WTC11 (cell line): ENCODE results near the gene SLC44A1. TPM values are rescaled to one million over a fixed set of nuclear protein-coding genes. Genes with fewer than 3 reads are reported as not detected.

ENCODE experiments used
- ATAC-seq: fragments of 200-7000 bp; cut with Tn5 transposase; 2 replicates; pipeline ENCODE4 v1.10.0; 2021; ENCODE audit warnings: mild to moderate bottlenecking, moderate library complexity
- CTCF ChIA-PET: fragments of 300-600 bp; sonication (Branson Sonifier 250); formaldehyde crosslinking; loops from one replicate; lab custom pipeline; 2021; ENCODE audit warnings: antibody characterized with exemption; lab: Charles Lee
- POLR2A ChIA-PET: fragments of 350-600 bp; sonication (Branson Sonifier 250); formaldehyde crosslinking; loops from one replicate; lab custom pipeline; 2021; ENCODE audit warnings: antibody characterized with exemption; lab: Charles Lee
- DNase-seq: peaks from one replicate; pipeline ENCODE4 v3.0.0; 2021; ENCODE audit warnings: low spot score
- H3K27ac Mint-ChIP-seq: 2 replicates; pipeline ENCODE4 v1.8.0; 2021; ENCODE audit warnings: mixed read lengths
- H3K27me3 Mint-ChIP-seq: 2 replicates; pipeline ENCODE4 v1.8.0; 2021; ENCODE audit warnings: low read depth, mild to moderate bottlenecking, moderate library complexity, mixed read lengths
- H3K36me3 Mint-ChIP-seq: 2 replicates; pipeline ENCODE4 v1.8.0; 2021; ENCODE audit warnings: mixed read lengths
- H3K4me1 Mint-ChIP-seq: 2 replicates; pipeline ENCODE4 v1.8.0; 2022; ENCODE audit warnings: mixed read lengths
- H3K4me3 Mint-ChIP-seq: 2 replicates; pipeline ENCODE4 v1.8.0; 2021; ENCODE audit warnings: mild to moderate bottlenecking, moderate library complexity, mixed read lengths
- H3K9me3 Mint-ChIP-seq: 2 replicates; pipeline ENCODE4 v1.8.0; 2021; ENCODE audit warnings: mixed read lengths
- ETV6 ChIP-seq: sonication (generic); formaldehyde crosslinking; IDR thresholded peaks from 2 replicates; pipeline ENCODE4 v1.8.1; 2022; ENCODE audit warnings: mild to moderate bottlenecking, missing genetic modification reagents
- FOXJ3 ChIP-seq: sonication (generic); formaldehyde crosslinking; IDR thresholded peaks from 2 replicates; pipeline ENCODE4 v1.9.0; 2021; ENCODE audit warnings: missing genetic modification reagents, mild to moderate bottlenecking, borderline replicate concordance
- GRHL2 ChIP-seq: fragments of 250-450 bp; sonication (Bioruptor Pico); IDR thresholded peaks from 2 replicates; pipeline ENCODE4 v1.8.0; 2022; ENCODE audit warnings: mild to moderate bottlenecking, moderate library complexity; ENCODE audit not compliant: insufficient replicate concordance, severe bottlenecking
- HMGA2 ChIP-seq: fragments of 250-450 bp; sonication (Bioruptor Pico); IDR thresholded peaks from 2 replicates; pipeline ENCODE4 v1.4.0; 2021; ENCODE audit warnings: mild to moderate bottlenecking, moderate library complexity
- KAT7 ChIP-seq: sonication (generic); formaldehyde crosslinking; IDR thresholded peaks from 2 replicates; pipeline ENCODE4 v1.8.1; 2023; ENCODE audit warnings: missing genetic modification reagents, mild to moderate bottlenecking, borderline replicate concordance
- MXD4 ChIP-seq: fragments of 250-450 bp; sonication (Bioruptor Pico); IDR thresholded peaks from 2 replicates; pipeline ENCODE4 v1.8.0; 2021; ENCODE audit warnings: mild to moderate bottlenecking, moderate library complexity, borderline replicate concordance
- NFYB ChIP-seq: sonication (generic); formaldehyde crosslinking; conservative IDR thresholded peaks from 2 replicates; pipeline ENCODE4 v1.8.0; 2022; ENCODE audit warnings: low read depth, missing genetic modification reagents
- RELA ChIP-seq: sonication (generic); formaldehyde crosslinking; IDR thresholded peaks from 2 replicates; pipeline ENCODE4 v1.8.1; 2022; ENCODE audit warnings: missing genetic modification reagents, mild to moderate bottlenecking, borderline replicate concordance
- SMAD3 ChIP-seq: sonication (generic); formaldehyde crosslinking; IDR thresholded peaks from 2 replicates; pipeline ENCODE4 v1.8.0; 2022; ENCODE audit warnings: missing genetic modification reagents, mild to moderate bottlenecking, borderline replicate concordance
- TEAD1 ChIP-seq: sonication (generic); formaldehyde crosslinking; IDR thresholded peaks from 2 replicates; pipeline ENCODE4 v1.8.0; 2022; ENCODE audit warnings: mild to moderate bottlenecking, missing genetic modification reagents
- ZNF232 ChIP-seq: sonication (generic); formaldehyde crosslinking; IDR thresholded peaks from 2 replicates; pipeline ENCODE4 v1.8.0; 2022; ENCODE audit warnings: mild to moderate bottlenecking, missing genetic modification reagents
- ZNF263 ChIP-seq: sonication (generic); formaldehyde crosslinking; IDR thresholded peaks from 2 replicates; pipeline ENCODE4 v1.8.1; 2022; ENCODE audit warnings: low read depth, mild to moderate bottlenecking, moderate library complexity, missing genetic modification reagents
- total RNA-seq: library from RNA; stranded (reverse); gene quantifications from 3 replicates; pipeline ENCODE4 v1.2.3, GENCODE V29; 2021
- TF ChIP-seq, protein P1 (sequence below): sonication (generic); formaldehyde crosslinking; IDR thresholded peaks from 2 replicates; pipeline ENCODE4 v1.8.1; 2023; ENCODE audit warnings: mild to moderate bottlenecking, missing genetic modification reagents
- TF ChIP-seq, protein P2 (sequence below): sonication (generic); formaldehyde crosslinking; IDR thresholded peaks from 2 replicates; pipeline ENCODE4 v1.8.0; 2022; ENCODE audit warnings: mild to moderate bottlenecking, missing genetic modification reagents
- TF ChIP-seq, protein P3 (sequence below): sonication (generic); formaldehyde crosslinking; conservative IDR thresholded peaks from 2 replicates; pipeline ENCODE4 v1.8.1; 2022; ENCODE audit warnings: mild to moderate bottlenecking, missing genetic modification reagents
- TF ChIP-seq, protein P4 (sequence below): sonication (generic); formaldehyde crosslinking; IDR thresholded peaks from 2 replicates; pipeline ENCODE4 v1.8.1; 2023; ENCODE audit warnings: mild to moderate bottlenecking, missing genetic modification reagents
- TF ChIP-seq, protein P5 (sequence below): fragments of 250-450 bp; sonication (Bioruptor Pico); IDR thresholded peaks from 2 replicates; pipeline ENCODE4 v1.9.0; 2021; ENCODE audit warnings: mild to moderate bottlenecking, borderline replicate concordance

Gene SLC44A1
- total RNA-seq, 1 experiment from 2014 or later: 48.9 TPM

DNA sequence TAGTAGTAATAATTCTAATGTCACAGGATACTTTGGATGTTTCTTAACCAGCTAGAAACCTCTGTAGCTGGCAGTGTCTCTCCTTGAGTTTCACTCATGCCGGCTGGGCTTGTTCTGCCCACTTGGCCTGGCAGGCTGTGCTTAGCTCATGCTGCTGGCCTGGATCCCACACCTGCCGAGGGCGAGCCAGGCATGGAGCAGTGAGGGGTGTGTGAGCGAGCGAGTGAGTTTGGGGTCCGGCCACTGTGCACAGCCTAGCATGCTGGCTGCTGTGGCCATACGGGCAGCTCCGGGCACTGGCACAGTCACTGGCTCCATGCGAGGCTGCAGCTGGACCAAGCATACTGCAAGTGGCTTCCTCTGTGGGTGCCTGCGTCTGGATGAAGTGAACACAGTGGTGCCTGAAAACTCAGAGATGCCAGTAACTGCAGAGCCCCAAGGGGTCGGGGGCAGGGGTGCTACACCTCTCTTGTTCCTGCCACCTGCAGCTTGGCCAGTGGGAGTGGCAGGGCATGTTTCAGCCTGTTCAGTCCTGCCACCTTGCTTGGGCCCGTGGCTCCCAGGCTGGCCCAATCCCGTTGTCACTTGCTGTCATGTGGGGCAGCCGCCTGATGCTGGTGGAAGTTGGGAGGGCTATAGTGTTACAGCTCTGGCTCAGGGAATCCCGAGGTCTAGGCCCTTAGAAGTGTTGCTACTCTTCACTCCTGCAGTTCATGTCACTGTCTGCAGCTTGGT lies 213.3 kb downstream of the SLC44A1 start:
- Mint-ChIP-seq H3K4me3 (no peak overlapping the region), H3K36me3 (peaks cover 14% of the 10 kb centered on the region), H3K9me3 (peaks cover 13% of the 10 kb centered on the region), H3K27ac (peak overlapping the region; percentile 53; the same call in 1 of the 2 replicates), H3K4me1 (peaks cover 24% of the 10 kb centered on the region)
- TF ChIP-seq SMAD3 (no peak), ZNF263 (CRISPR knock-in tag) (no peak), TEAD1 (CRISPR knock-in tag) (no peak)
- TF ChIP-seq, protein P1, sequence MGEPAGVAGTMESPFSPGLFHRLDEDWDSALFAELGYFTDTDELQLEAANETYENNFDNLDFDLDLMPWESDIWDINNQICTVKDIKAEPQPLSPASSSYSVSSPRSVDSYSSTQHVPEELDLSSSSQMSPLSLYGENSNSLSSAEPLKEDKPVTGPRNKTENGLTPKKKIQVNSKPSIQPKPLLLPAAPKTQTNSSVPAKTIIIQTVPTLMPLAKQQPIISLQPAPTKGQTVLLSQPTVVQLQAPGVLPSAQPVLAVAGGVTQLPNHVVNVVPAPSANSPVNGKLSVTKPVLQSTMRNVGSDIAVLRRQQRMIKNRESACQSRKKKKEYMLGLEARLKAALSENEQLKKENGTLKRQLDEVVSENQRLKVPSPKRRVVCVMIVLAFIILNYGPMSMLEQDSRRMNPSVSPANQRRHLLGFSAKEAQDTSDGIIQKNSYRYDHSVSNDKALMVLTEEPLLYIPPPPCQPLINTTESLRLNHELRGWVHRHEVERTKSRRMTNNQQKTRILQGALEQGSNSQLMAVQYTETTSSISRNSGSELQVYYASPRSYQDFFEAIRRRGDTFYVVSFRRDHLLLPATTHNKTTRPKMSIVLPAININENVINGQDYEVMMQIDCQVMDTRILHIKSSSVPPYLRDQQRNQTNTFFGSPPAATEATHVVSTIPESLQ (CRISPR knock-in tag): peak; percentile 67; the same call in 1 of the 2 replicates
- TF ChIP-seq, all 79 proteins: peak for 1
- no peaks in the 10 kb centered on the region for H3K27me3 Mint-ChIP-seq
- ChIA-PET POLR2A (interaction anchor here (0.5 kb wide), 1 partner anchor 511 kb away, joined by 4 read pairs; no protein-coding TSS in a partner anchor), CTCF (interaction anchor here (0.5 kb wide), 1 partner anchor 482 kb away, joined by 3 read pairs; no protein-coding TSS in a partner anchor)
- DNase-seq (no peak), ATAC-seq (no peak)

DNA sequence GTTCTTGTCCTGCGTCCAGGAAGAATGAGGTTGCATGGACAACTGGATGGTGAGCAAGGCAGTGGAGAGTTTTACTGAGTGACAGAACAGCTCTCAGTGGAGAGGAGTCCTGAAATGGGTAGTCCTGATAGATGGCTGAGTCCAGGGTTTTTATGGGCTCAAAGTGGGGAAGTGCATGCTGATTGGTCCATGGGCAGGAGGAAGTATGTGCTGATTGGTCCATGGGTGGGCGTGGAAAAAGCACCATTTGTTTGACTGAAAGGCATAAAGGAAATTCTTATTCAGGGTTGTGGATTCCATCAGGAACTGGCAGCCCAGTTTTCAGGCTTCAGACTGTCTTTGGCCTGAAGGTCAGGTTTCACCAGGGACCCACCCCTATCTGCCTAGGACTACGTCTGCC lies 214.0 kb downstream of the SLC44A1 start:
- Mint-ChIP-seq H3K9me3 (peaks cover 13% of the 10 kb centered on the region), H3K27me3 (no peaks in the 10 kb centered on the region), H3K4me3 (no peak overlapping the region), H3K4me1 (peaks cover 23% of the 10 kb centered on the region), H3K27ac (peak overlapping the region; percentile 45; the same call in 1 of the 2 replicates), H3K36me3 (peaks cover 14% of the 10 kb centered on the region)
- ChIA-PET CTCF (interaction anchor here (1.5 kb wide), 1 partner anchor 10 kb away, joined by 6 read pairs; the partner anchor contains the start of gene FSD1L), POLR2A (no interaction called here)
- peak; percentile 77 for ATAC-seq
- TF ChIP-seq, protein P2, sequence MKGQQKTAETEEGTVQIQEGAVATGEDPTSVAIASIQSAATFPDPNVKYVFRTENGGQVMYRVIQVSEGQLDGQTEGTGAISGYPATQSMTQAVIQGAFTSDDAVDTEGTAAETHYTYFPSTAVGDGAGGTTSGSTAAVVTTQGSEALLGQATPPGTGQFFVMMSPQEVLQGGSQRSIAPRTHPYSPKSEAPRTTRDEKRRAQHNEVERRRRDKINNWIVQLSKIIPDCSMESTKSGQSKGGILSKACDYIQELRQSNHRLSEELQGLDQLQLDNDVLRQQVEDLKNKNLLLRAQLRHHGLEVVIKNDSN: no peak
- TF ChIP-seq, protein P3, sequence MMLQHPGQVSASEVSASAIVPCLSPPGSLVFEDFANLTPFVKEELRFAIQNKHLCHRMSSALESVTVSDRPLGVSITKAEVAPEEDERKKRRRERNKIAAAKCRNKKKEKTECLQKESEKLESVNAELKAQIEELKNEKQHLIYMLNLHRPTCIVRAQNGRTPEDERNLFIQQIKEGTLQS (CRISPR knock-in tag): no peak
- TF ChIP-seq ETV6 (CRISPR knock-in tag) (no peak), KAT7 (CRISPR knock-in tag) (no peak), GRHL2 (CRISPR knock-in tag) (no peak), FOXJ3 (CRISPR knock-in tag) (no peak), MXD4 (CRISPR knock-in tag) (no peak), NFYB (CRISPR knock-in tag) (peak; percentile 39)
- no peak for DNase-seq

DNA sequence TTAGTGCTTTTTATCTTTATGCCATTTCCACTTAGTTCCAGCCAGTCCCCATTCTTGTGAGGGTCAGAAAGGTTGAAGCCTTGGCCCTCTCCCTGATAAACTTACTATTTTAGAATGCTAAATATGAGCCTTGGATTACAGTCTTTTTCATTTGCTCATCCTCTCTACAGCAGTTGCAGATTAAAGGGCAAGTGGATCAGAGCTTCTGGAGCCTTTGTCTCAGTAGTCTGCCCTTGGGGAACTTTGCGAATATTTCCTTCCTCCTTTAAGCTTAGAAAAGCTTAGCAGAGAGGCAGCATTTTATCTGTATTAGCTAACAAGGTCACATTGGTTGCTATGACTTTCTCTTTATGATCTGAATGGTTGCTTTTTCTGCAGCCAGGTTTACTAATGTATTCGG lies 214.9 kb downstream of the SLC44A1 start:
- POLR2A ChIA-PET: no interaction called here
- ATAC-seq: no peak
- H3K4me3 Mint-ChIP-seq: no peak overlapping the region

More for the DNA sequence above, 214.9 kb downstream of the SLC44A1 start:
- Mint-ChIP-seq H3K27ac (peak overlapping the region; percentile 67; the same call in 1 of the 2 replicates), H3K27me3 (no peaks in the 10 kb centered on the region), H3K9me3 (peaks cover 13% of the 10 kb centered on the region), H3K4me1 (peaks cover 23% of the 10 kb centered on the region), H3K36me3 (peaks cover 17% of the 10 kb centered on the region)
- CTCF ChIA-PET: interaction anchor here (1.2 to 1.5 kb wide), 2 partner anchors 11 to 16 kb away, joined by 5 to 6 read pairs; partner anchors contain the start of gene FSD1L
- TF ChIP-seq, protein P4, sequence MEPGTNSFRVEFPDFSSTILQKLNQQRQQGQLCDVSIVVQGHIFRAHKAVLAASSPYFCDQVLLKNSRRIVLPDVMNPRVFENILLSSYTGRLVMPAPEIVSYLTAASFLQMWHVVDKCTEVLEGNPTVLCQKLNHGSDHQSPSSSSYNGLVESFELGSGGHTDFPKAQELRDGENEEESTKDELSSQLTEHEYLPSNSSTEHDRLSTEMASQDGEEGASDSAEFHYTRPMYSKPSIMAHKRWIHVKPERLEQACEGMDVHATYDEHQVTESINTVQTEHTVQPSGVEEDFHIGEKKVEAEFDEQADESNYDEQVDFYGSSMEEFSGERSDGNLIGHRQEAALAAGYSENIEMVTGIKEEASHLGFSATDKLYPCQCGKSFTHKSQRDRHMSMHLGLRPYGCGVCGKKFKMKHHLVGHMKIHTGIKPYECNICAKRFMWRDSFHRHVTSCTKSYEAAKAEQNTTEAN: no peak
- TF ChIP-seq RELA (CRISPR knock-in tag) (no peak), ZNF232 (CRISPR knock-in tag) (no peak), HMGA2 (no peak)
- TF ChIP-seq, protein P5, sequence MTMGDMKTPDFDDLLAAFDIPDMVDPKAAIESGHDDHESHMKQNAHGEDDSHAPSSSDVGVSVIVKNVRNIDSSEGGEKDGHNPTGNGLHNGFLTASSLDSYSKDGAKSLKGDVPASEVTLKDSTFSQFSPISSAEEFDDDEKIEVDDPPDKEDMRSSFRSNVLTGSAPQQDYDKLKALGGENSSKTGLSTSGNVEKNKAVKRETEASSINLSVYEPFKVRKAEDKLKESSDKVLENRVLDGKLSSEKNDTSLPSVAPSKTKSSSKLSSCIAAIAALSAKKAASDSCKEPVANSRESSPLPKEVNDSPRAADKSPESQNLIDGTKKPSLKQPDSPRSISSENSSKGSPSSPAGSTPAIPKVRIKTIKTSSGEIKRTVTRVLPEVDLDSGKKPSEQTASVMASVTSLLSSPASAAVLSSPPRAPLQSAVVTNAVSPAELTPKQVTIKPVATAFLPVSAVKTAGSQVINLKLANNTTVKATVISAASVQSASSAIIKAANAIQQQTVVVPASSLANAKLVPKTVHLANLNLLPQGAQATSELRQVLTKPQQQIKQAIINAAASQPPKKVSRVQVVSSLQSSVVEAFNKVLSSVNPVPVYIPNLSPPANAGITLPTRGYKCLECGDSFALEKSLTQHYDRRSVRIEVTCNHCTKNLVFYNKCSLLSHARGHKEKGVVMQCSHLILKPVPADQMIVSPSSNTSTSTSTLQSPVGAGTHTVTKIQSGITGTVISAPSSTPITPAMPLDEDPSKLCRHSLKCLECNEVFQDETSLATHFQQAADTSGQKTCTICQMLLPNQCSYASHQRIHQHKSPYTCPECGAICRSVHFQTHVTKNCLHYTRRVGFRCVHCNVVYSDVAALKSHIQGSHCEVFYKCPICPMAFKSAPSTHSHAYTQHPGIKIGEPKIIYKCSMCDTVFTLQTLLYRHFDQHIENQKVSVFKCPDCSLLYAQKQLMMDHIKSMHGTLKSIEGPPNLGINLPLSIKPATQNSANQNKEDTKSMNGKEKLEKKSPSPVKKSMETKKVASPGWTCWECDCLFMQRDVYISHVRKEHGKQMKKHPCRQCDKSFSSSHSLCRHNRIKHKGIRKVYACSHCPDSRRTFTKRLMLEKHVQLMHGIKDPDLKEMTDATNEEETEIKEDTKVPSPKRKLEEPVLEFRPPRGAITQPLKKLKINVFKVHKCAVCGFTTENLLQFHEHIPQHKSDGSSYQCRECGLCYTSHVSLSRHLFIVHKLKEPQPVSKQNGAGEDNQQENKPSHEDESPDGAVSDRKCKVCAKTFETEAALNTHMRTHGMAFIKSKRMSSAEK: no peak
- DNase-seq: no peak
